GM18517 (cell line): ENCODE data around the gene DNAH3.
"Not testable (repeated sequence)": the region's sequence is repeated elsewhere in the genome, so short reads cannot be mapped to it uniquely, and the experiment has no call there.

Experiments
- ATAC-seq: cut with Tn5 transposase; IDR thresholded peaks from one replicate; pipeline ENCODE4 v1.9.1; 2021; ENCODE audit warnings: mild to moderate bottlenecking, moderate library complexity; ENCODE audit not compliant: unreplicated experiment

The DNAH3 gene

DNA sequence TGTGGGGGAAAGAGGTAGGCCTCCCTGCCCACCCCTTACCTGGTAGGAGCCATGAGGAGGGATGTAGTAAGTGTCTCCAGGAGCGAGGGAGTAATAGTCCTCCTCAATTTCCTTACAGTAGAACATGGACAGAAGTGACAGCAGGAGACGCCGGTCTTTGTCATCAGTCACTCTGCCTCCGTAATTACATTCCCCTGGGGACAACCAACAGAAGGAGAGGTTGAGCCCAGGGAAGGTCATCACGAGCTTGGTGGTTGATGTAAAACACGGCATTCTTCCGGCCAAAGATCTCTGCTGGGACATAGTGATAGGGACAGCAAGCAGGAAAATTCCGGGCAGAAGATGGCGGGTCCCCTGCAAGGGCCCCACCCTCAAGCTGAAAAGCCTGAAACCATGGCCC lies 202.2 kb downstream of the DNAH3 start:
- no peak for ATAC-seq

- ATAC-seq = no peak
These were observed 204.5 kb downstream of the DNAH3 start for GRCh38 chr16:20946015-20946629.

DNA sequence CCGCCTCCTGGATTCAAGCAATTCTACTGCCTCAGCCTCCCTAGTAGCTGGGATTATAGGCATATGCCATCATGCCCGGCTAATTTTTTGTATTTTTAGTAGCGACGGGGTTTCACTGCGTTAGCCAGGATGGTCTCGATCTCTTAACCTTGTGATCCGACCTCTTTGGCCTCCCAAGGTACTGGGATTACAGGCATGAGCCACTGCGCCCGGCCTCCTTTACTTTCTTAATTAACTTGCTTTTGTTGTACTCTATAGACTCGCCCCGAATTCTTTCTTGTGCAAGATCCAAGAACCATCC lies 205.1 kb downstream of the DNAH3 start:
- ATAC-seq = not testable (repeated sequence)

DNA sequence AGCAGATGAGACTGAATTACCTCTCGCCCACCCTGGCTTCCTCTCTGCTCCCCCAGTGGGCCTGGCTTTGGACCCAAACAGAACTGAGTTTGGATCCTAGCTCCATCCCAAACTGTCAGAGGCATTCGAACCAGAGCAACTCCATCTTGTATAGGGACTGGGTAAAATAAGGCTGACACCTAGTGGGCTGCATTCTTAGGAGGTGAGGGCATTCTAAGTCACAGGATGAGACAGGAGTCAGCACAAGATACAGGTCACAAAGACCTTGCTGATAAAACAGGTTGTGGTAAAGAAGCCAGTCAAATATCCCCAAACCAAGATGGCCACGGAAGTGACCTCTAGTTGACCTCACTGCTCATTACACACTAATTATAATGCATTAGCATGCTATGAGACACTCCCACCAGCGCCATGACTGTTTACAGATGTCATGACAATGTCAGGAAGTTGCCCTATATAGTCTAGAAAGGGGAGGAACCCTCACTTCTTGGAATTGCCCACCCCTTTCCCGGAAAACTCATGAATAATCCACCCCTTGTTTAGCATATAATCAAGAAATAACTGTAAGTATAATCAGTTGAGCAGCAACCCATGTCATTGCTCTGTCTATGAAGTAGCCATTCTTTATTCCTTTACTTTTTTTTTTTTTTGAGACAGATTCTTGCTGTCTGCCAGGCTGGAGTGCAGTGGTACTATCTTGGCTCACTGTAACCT lies 205.6 kb downstream of the DNAH3 start:
- ATAC-seq = no peak

- no peak for ATAC-seq
These were observed 208.4 kb downstream of the DNAH3 start for GRCh38 chr16:20942256-20942655.

DNA sequence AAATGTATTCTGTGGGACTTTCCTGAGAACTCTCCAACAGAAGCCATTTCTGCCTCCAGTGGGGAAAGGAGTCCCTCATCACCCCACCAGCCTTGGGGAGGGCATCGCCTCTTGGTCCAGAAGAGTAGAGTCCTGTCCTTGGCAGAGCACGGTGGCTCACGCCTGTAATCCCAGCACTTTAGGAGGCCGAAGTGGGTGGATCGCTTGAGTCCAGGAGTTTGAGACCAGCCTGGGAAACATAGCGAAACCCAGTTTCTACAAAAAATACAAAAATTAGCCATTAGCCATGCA lies 209.1 kb downstream of the DNAH3 start:
- ATAC-seq = no peak

DNA sequence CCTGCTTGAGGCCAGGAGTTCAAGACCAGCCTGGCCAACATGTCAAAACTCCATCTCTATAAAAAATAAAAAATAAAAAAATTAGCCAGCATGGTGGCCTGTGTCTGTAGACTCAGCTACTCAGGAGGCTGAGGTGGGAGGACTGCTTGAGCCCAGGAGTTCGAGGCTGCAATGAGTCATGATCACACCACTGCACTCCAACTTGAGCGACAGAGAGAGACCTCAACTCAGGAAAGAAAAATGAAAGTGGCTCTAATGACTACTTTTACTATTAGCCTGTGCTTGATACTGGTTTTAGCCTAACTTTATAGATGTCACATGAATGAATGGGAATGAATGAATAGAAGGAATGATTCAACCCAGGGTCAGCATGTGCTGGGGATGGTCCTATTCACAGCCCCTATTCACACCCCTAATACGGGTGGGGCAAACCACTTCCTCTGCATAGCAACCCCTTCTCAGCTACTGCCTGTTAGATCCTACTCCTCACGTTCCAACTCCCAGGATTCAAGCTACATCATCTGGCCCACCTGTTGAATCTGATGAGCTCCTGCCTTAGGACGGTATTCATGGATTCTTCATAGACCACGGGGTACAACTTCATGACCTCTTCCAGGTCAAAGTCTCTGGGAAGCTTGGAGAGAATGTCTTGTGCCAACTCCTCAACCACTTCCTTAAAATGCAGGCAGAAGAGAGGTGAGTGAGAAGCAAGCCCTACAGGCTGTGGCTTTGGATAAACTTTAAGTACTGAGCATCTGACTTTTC lies 209.6 kb downstream of the DNAH3 start:
- no peak for ATAC-seq

- no peak for ATAC-seq
These were observed 211.0 kb downstream of the DNAH3 start for GRCh38 chr16:20939611-20940010.

- ATAC-seq = no peak
These were observed 212.2 kb downstream of the DNAH3 start for GRCh38 chr16:20938426-20938825.

DNA sequence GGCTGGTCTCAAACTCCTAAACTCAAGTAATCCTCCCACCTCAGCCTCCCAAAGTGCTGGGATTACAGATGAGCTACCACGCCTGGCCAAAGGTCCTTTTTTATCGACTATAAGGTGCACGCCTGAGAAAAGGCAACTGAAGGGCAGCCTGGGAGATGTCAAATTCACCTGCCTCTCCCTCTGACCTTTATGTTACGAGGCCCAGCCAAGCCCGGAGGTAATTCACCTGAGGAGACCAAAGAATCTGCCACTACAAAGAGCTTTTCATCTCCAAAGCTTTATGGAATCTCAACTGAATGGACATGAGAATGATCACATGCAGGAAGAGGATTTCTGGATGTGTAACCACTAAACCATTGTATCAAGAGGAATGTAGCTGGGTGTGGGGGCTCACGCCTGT lies 212.9 kb downstream of the DNAH3 start:
- ATAC-seq = no peak

- ATAC-seq = no peak
These were observed 217.1 kb downstream of the DNAH3 start for GRCh38 chr16:20933589-20933988.

DNA sequence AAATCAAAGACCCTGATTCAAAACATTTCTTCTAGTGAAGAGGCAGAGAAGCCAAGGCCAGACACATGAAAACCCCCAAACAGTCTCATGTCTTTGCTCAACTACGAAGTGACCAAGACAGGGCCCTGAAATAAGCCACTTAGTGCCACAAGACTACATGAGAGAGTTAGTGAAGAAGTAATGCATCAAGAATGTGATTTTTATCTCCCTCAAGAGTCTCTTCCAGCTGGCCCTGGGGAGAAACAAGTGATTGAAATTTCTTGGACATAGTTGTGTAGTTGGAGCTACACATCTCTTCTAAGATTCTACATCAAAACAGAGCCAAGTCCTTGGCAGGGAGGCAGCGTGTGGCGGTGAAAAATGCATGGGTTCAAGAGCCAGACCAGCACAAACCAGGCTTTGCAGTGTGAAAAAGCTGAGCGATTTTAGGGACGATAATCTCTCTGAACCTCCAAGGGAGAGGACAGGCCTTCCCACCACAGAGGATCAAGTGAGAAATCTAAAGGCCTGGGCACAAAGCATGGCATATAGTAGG lies 219.5 kb downstream of the DNAH3 start:
- no peak for ATAC-seq

- no peak for ATAC-seq
These were observed 220.3 kb downstream of the DNAH3 start for GRCh38 chr16:20930365-20930690.

DNA sequence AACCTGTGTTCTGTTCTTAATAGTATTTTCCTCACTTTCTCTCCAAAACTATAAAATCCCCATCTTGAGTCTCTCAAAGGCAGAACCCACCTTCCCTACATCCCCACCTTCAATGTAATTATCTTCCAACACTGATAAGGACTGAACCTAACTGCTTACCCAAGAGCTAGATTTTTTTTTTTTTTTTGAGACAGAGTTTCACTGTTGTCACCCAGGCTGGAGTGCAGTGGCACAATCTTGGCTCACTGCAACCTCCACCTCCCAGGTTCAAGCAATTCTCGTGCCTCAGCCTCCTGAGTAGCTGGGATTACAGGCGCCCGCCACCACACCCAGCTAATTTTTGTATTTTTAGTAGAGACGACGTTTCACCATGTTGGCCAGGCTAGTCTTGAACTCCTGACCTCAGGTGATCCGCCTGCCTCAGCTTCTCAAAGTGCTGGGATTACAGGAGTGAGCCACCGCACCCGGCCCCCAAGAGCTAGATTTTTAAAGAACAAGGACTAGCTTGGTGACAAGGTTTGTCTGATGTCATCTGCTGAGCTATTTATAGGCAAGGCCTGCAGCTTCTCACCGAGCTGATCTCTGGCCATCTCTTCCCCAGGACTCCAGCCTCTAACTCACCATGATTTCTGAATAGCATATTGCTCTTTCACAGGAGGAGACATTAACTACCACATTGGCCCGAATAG lies 220.8 kb downstream of the DNAH3 start:
- ATAC-seq = not testable (repeated sequence)

GRCh38 chr16:20928774-20929411 lies 221.8 kb downstream of the DNAH3 start:
- no peak for ATAC-seq

GRCh38 chr16:20925751-20926150 lies 224.9 kb downstream of the DNAH3 start:
- ATAC-seq = no peak

- ATAC-seq = no peak
These were observed 226.8 kb downstream of the DNAH3 start for GRCh38 chr16:20923876-20924275.

- no peak for ATAC-seq
These were observed 229.8 kb downstream of the DNAH3 start for GRCh38 chr16:20920799-20921198.

- ATAC-seq = no peak
These were observed 230.6 kb downstream of the DNAH3 start for GRCh38 chr16:20920091-20920490.

- ATAC-seq = no peak
These were observed 232.0 kb downstream of the DNAH3 start for GRCh38 chr16:20918486-20919239.

DNA sequence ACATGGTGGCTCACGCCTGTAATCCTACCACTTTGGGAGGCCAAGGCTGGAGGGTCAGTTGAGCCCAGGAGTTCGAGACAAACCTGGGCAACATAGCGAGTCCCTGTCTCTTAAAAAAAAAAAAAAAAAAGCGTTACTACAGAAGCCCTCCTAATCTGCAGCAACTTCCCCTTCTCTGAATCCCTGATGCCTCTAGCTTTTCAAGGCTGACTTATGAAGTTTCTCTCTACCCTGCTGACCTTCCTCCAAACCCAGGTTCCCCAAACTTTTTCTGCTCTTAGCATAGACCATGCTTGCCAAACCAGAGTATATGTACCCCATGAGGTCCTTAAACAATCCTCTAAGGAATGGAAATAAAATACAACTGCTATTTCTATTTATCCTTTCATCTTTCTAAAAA lies 233.7 kb downstream of the DNAH3 start:
- ATAC-seq = no peak
